ENCODE results near the gene QSER1. TPM values are rescaled to one million over a fixed set of nuclear protein-coding genes. Genes with fewer than 3 reads are reported as not detected.

QSER1 gene
- total and polyA plus RNA-seq, 10 of the 15 experiments (the other 5 are each of a cell fraction or from before 2014, with no cell fraction given) = 2.1 to 15.0 (median 9.4) TPM

GRCh38 chr11:32972781-32973180 is 80.2 kb downstream of the QSER1 start:
- Histone ChIP-seq H2AFZ (ENCODE audit: control insufficient read depth, low read depth, low read length) (no peak overlapping the region), H4K20me1 (ENCODE audit: control insufficient read depth, insufficient read depth) (no peaks in the 10 kb centered on the region), H3K4me2 (ENCODE audit: control insufficient read depth, insufficient read depth) (no peak overlapping the region), H3K27ac (ENCODE audit: control insufficient read depth, insufficient read depth) (no peak overlapping the region), H3K79me2 (ENCODE audit: control insufficient read depth, insufficient read depth, low read length) (no peaks in the 10 kb centered on the region), H3K9me3 (replicated peaks; ENCODE audit: control insufficient read depth, insufficient read depth, low read length) (no peaks in the 10 kb centered on the region), H3K36me3 (ENCODE audit: control insufficient read depth in 2 of 2, insufficient read depth in 2 of 2, low read length in 1 of 2) (peaks cover 1 to 9% of the 10 kb centered on the region in 2 experiments), H3K27me3 (replicated peaks in 1 of 2; ENCODE audit: control insufficient read depth in 2 of 2, insufficient read depth in 2 of 2, low read length in 1 of 2) (no peaks in the 10 kb centered on the region), H3K4me1 (ENCODE audit: control insufficient read depth, insufficient read depth, low read length) (no peaks in the 10 kb centered on the region), H3K4me3 (no peak overlapping the region), H3K9ac (ENCODE audit: control insufficient read depth, insufficient read depth, low read length) (no peak overlapping the region)
- BruUV-seq (replicated peaks) = no TSS peak
- no peak for FAIRE-seq
- ChIA-PET POLR2A (no interaction called here), SMC1A (ENCODE audit: uncharacterized antibody, unreplicated experiment) (interaction anchor here (0.6 to 2.5 kb wide), 3 partner anchors 60 to 178 kb away, joined by 3 to 9 read pairs (median 4); no protein-coding TSS in a partner anchor), CTCF (interaction anchor here (1.7 to 2.8 kb wide), 2 partner anchors 13 to 93 kb away, joined by 5 to 9 read pairs; no protein-coding TSS in a partner anchor), RAD21 (ENCODE audit: unreplicated experiment) (interaction anchor here (1.2 kb wide), 1 partner anchor 10 kb away, joined by 3 read pairs; no protein-coding TSS in a partner anchor)
- DNase-seq (ENCODE audit: low read depth, low spot score) = no peak
- TF ChIP-seq CBX3 (IDR thresholded peaks at IDR 0.05; ENCODE audit: borderline replicate concordance, low read depth) = no peak
- TF ChIP-seq CREB1 (IDR thresholded peaks at IDR 0.05; ENCODE audit: low read depth) = no peak
- no peak for TF ChIP-seq ZZZ3 (IDR thresholded peaks at IDR 0.05; ENCODE audit: control insufficient read depth, insufficient read length, low read depth)
- no peak for TF ChIP-seq IKZF2 (IDR thresholded peaks at IDR 0.05)
- TF ChIP-seq YY1 (IDR thresholded peaks at IDR 0.05; ENCODE audit: low read depth, low read length) = no peak
- TF ChIP-seq ELK1 (IDR thresholded peaks at IDR 0.05; ENCODE audit: low read depth, low read length) = no peak
- no peak for TF ChIP-seq ATF3 (IDR thresholded peaks at IDR 0.05; ENCODE audit: borderline replicate concordance, extremely low read depth, low read depth, low read length)
- TF ChIP-seq NFIC (IDR thresholded peaks at IDR 0.05; ENCODE audit: low read depth, low read length) = no peak
- no peak for TF ChIP-seq KLF5 (IDR thresholded peaks at IDR 0.05; ENCODE audit: partially characterized antibody)
- no peak for TF ChIP-seq TAF1 (IDR thresholded peaks at IDR 0.05; ENCODE audit: borderline replicate concordance, low read depth, low read length)
- TF ChIP-seq HDGF (IDR thresholded peaks at IDR 0.05) = no peak
- no peak for ATAC-seq
- 96% methylated on average over 3 of the region's 3 CpGs for WGBS (ENCODE audit: insufficient coverage, insufficient replicate concordance, low lambda C conversion rate, missing lambda C conversion rate)
- in situ Hi-C loops (cut with MboI) = no loop called here
- intact Hi-C loops (cut with micrococcal nuclease; ENCODE audit: unreplicated experiment) = no loop called here

Data from GM12878 (cell line).